Neural cell (in vitro differentiated cells): ENCODE data around the gene RXFP2. TPM values are rescaled to one million over a fixed set of nuclear protein-coding genes. Genes with fewer than 3 reads are reported as not detected.

Experiments
- H2AFZ ChIP-seq: fragments of 200-600, 300-800 bp; sonication (generic), shearing (Covaris generic); 2 replicates; pipeline ENCODE4 v1.6.0; 2014; ENCODE audit warnings: low read depth, mild to moderate bottlenecking, antibody characterized with exemption, low read length, moderate library complexity
- H3F3A ChIP-seq: fragments of 200-600 bp; shearing (Covaris generic); 2 replicates; pipeline ENCODE4 v1.6.1; 2016; ENCODE audit warnings: mild to moderate bottlenecking, moderate library complexity, mixed read lengths, antibody characterized with exemption, low read length; ENCODE audit not compliant: insufficient read depth, poor library complexity, severe bottlenecking
- H3K27ac ChIP-seq: fragments of 200-600, 300-800 bp; sonication (generic), shearing (Covaris generic); 2 replicates; pipeline ENCODE4 v1.5.1; 2014; ENCODE audit warnings: mild to moderate bottlenecking, low read length, moderate library complexity
- H3K27me3 ChIP-seq: fragments of 300-800, 200-600 bp; sonication (generic), shearing (Covaris generic); 2 replicates; pipeline ENCODE4 v1.6.0; 2014; ENCODE audit warnings: mild to moderate bottlenecking, low read depth, low read length, moderate library complexity; ENCODE audit not compliant: insufficient read depth
- H3K36me3 ChIP-seq: fragments of 300-800, 200-600 bp; sonication (generic), shearing (Covaris generic); 2 replicates; pipeline ENCODE4 v1.5.1; 2014; ENCODE audit warnings: mild to moderate bottlenecking, antibody characterized with exemption, low read length, moderate library complexity; ENCODE audit not compliant: insufficient read depth
- H3K4me2 ChIP-seq: fragments of 300-800, 200-600 bp; sonication (generic), shearing (Covaris generic); 2 replicates; pipeline ENCODE4 v1.6.0; 2014; ENCODE audit warnings: mild to moderate bottlenecking, low read length
- H3K4me3 ChIP-seq: fragments of 300-800, 200-600 bp; sonication (generic), shearing (Covaris generic); 2 replicates; pipeline ENCODE4 v1.5.1; 2014; ENCODE audit warnings: mild to moderate bottlenecking, low read length, moderate library complexity
- H3K79me2 ChIP-seq: fragments of 200-600 bp; shearing (Covaris generic); replicated peaks from 2 replicates; pipeline ENCODE4 v1.6.0; 2014; ENCODE audit warnings: mild to moderate bottlenecking, low read length, moderate library complexity; ENCODE audit not compliant: insufficient read depth
- H3K9ac ChIP-seq: fragments of 300-800, 200-600 bp; sonication (generic), shearing (Covaris generic); 2 replicates; pipeline ENCODE4 v1.6.1; 2016; ENCODE audit warnings: mild to moderate bottlenecking, low read length, mixed read lengths
- H3K9me2 ChIP-seq: fragments of 200-600 bp; shearing (Covaris generic); 2 replicates; pipeline ENCODE4 v1.6.1; 2016; ENCODE audit warnings: mild to moderate bottlenecking, low read length, mixed read lengths; ENCODE audit not compliant: insufficient read depth
- H3K9me3 ChIP-seq: fragments of 200-600, 300-800 bp; sonication (generic), shearing (Covaris generic); 2 replicates; pipeline ENCODE4 v1.6.1; 2016; ENCODE audit warnings: mild to moderate bottlenecking, mixed run types, low read length, moderate library complexity, mixed read lengths
- H4K20me1 ChIP-seq: fragments of 200-600 bp; shearing (Covaris generic); 2 replicates; pipeline ENCODE4 v1.6.1; 2016; ENCODE audit warnings: mild to moderate bottlenecking, mixed run types; ENCODE audit not compliant: insufficient read depth
- EP300 ChIP-seq: fragments of 450-650 bp; conservative IDR thresholded peaks from 2 replicates; pipeline ENCODE4 v1.6.1; 2014; ENCODE audit warnings: antibody characterized with exemption, mild to moderate bottlenecking, moderate library complexity; ENCODE audit not compliant: poor library complexity, severe bottlenecking
- EZH2 ChIP-seq: fragments of 200-600, 300-800 bp; shearing (Covaris generic), sonication (generic); IDR thresholded peaks from 2 replicates; pipeline ENCODE4 v1.6.1; 2014; ENCODE audit warnings: antibody characterized with exemption, low read length, borderline replicate concordance, mild to moderate bottlenecking; ENCODE audit not compliant: insufficient read depth, poor library complexity, severe bottlenecking
- MXI1 ChIP-seq: fragments of 450-650 bp; conservative IDR thresholded peaks from 2 replicates; pipeline ENCODE4 v1.6.1; 2014; ENCODE audit warnings: antibody characterized with exemption, mild to moderate bottlenecking; ENCODE audit not compliant: poor library complexity, severe bottlenecking
- POLR2AphosphoS5 ChIP-seq: IDR thresholded peaks from 2 replicates; pipeline ENCODE4 v1.6.1; 2012
- RAD21 ChIP-seq: fragments of 450-650 bp; conservative IDR thresholded peaks from 2 replicates; pipeline ENCODE4 v1.6.1; 2014; ENCODE audit warnings: antibody characterized with exemption, mild to moderate bottlenecking, moderate library complexity
- SMC3 ChIP-seq: fragments of 450-650 bp; conservative IDR thresholded peaks from 2 replicates; pipeline ENCODE4 v1.6.1; 2014; ENCODE audit warnings: antibody characterized with exemption, mild to moderate bottlenecking, moderate library complexity; ENCODE audit not compliant: poor library complexity
- TAF1 ChIP-seq: IDR thresholded peaks from 2 replicates; pipeline ENCODE4 v1.6.1; 2012; ENCODE audit warnings: low read depth
- polyA plus RNA-seq: library from polyadenylated mRNA; depleted of rRNA; stranded (reverse); fragments of >200 nt; gene quantifications from 2 replicates; pipeline ENCODE4 v1.2.3, GENCODE V29; 2014
- TF ChIP-seq, protein P1 (sequence below): fragments of 450-650 bp; IDR thresholded peaks from 2 replicates; pipeline ENCODE4 v1.5.1; 2014; ENCODE audit warnings: antibody characterized with exemption, mild to moderate bottlenecking, moderate library complexity; ENCODE audit not compliant: poor library complexity, severe bottlenecking
- TF ChIP-seq, protein P2 (sequence below): IDR thresholded peaks from 2 replicates; pipeline ENCODE4 v1.6.1; 2012; ENCODE audit warnings: borderline replicate concordance

Gene RXFP2
- polyA plus RNA-seq, 1 donor from 2014 or later = not detected

DNA sequence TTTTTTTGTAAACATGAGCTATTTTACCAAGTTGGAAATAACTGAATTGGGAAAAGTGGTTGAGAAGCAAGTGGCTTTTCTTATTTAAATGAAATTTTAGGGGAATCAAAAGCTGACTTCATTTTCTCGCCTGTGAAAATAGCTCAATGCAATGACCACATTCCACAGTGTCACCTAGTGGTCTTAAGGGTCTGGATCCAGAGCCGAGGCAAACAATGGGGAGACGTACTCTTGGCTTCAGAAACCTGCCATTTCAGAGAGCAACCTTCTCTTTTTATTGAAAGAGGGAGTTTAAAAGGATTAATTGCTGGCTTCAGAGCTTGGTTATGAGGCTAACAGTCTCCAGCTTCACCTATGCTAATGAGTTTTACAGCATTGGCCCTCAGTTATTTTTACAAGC is 39.7 kb upstream of the RXFP2 start:
- H3K9me3 ChIP-seq = peaks cover 7% of the 10 kb centered on the region
- H3K27me3 ChIP-seq = no peaks in the 10 kb centered on the region
- no peaks in the 10 kb centered on the region for H4K20me1 ChIP-seq
- H3K79me2 ChIP-seq = no peaks in the 10 kb centered on the region
- no peaks in the 10 kb centered on the region for H3K36me3 ChIP-seq
- no peaks in the 10 kb centered on the region for H3K9me2 ChIP-seq
- peak overlapping the region; percentile 7 for H2AFZ ChIP-seq
- H3K4me3 ChIP-seq = no peak overlapping the region
- H3K4me2 ChIP-seq = no peak overlapping the region
- H3F3A ChIP-seq = no peaks in the 10 kb centered on the region
- no peak overlapping the region for H3K9ac ChIP-seq
- no peak for TF ChIP-seq EP300
- TF ChIP-seq SMC3 = peak; percentile 61
- TF ChIP-seq EZH2 = no peak
- TF ChIP-seq RAD21 = peak; percentile 69
- no peak for TF ChIP-seq MXI1
- TF ChIP-seq, protein P1, sequence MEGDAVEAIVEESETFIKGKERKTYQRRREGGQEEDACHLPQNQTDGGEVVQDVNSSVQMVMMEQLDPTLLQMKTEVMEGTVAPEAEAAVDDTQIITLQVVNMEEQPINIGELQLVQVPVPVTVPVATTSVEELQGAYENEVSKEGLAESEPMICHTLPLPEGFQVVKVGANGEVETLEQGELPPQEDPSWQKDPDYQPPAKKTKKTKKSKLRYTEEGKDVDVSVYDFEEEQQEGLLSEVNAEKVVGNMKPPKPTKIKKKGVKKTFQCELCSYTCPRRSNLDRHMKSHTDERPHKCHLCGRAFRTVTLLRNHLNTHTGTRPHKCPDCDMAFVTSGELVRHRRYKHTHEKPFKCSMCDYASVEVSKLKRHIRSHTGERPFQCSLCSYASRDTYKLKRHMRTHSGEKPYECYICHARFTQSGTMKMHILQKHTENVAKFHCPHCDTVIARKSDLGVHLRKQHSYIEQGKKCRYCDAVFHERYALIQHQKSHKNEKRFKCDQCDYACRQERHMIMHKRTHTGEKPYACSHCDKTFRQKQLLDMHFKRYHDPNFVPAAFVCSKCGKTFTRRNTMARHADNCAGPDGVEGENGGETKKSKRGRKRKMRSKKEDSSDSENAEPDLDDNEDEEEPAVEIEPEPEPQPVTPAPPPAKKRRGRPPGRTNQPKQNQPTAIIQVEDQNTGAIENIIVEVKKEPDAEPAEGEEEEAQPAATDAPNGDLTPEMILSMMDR = peak; percentile 60
- no peak overlapping the region for H3K27ac ChIP-seq

DNA sequence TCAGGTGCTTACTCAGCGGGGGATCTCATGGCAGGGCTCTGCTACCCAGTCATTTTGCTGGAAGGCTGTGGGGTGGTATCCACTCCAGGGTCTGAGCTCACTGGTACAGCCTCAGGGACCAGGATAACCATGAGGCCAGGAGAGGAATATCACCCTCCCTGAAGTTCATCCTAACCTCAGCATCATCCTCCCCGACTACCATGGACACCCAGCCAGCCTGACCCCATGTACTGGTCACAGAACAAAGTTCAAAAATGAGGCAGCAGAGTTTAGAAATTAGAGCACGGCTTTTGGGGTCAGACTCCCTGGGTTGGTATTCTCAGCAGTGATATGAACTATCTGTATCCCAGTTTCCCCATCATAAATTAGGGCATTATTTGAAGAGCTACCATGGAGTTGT is 35.5 kb upstream of the RXFP2 start:
- H3F3A ChIP-seq = no peaks in the 10 kb centered on the region
- no peaks in the 10 kb centered on the region for H4K20me1 ChIP-seq
- no peak overlapping the region for H3K27ac ChIP-seq
- H3K36me3 ChIP-seq = no peaks in the 10 kb centered on the region
- H3K4me3 ChIP-seq = no peak overlapping the region
- no peak overlapping the region for H3K9ac ChIP-seq
- H3K79me2 ChIP-seq = no peaks in the 10 kb centered on the region
- no peaks in the 10 kb centered on the region for H3K9me3 ChIP-seq
- H3K4me2 ChIP-seq = no peak overlapping the region
- no peaks in the 10 kb centered on the region for H3K9me2 ChIP-seq
- H3K27me3 ChIP-seq = no peaks in the 10 kb centered on the region
- TF ChIP-seq SMC3 = no peak
- TF ChIP-seq EP300 = no peak
- no peak for TF ChIP-seq TAF1
- H2AFZ ChIP-seq = no peak overlapping the region

DNA sequence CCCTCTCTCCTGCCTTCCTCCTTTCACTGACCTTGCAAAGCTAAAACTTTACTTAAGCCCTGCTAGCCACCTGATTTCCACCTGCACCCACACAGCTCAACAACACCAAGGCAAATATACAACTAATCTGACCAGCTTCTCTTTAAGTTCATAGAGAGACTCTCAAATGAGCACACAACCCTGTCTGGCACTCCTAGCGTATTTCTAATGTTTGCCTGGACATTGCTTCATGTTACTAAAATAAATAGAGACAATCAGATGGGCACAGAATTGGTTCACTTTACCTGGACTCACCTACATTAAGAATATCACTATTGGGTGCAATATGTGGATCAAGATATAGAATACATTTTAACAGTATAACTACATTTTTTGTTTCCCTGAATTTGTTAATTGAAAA is 33.2 kb upstream of the RXFP2 start:
- no peaks in the 10 kb centered on the region for H3K9me2 ChIP-seq
- H3K36me3 ChIP-seq = no peaks in the 10 kb centered on the region
- no peak overlapping the region for H3K4me3 ChIP-seq
- H2AFZ ChIP-seq = no peak overlapping the region
- TF ChIP-seq MXI1 (no peak), POLR2AphosphoS5 (no peak)
- H4K20me1 ChIP-seq = no peaks in the 10 kb centered on the region
- no peaks in the 10 kb centered on the region for H3K9me3 ChIP-seq
- no peaks in the 10 kb centered on the region for H3F3A ChIP-seq
- H3K9ac ChIP-seq = no peak overlapping the region
- no peaks in the 10 kb centered on the region for H3K79me2 ChIP-seq
- H3K27me3 ChIP-seq = no peaks in the 10 kb centered on the region
- H3K4me2 ChIP-seq = no peak overlapping the region
- H3K27ac ChIP-seq = no peak overlapping the region

DNA sequence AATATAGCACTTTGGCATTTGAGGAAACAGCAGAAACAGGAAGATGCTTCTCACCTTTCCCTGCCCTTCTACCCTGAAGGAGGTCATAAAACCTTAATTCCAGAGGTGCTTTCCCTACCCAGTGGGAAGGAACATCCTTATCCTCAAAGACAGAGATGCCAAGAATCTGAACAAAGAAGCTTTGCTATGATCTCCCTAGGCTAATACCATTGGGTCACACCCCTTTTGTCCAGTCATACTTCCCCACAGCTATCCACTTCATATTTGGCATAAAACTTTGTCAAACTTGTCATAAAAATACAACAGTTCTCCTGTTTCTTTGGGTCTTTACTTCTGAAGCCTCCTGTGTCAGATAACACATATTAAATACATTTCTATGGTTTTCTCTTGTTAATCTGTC is 21.7 kb upstream of the RXFP2 start:
- no peak overlapping the region for H3K9ac ChIP-seq
- TF ChIP-seq, protein P2, sequence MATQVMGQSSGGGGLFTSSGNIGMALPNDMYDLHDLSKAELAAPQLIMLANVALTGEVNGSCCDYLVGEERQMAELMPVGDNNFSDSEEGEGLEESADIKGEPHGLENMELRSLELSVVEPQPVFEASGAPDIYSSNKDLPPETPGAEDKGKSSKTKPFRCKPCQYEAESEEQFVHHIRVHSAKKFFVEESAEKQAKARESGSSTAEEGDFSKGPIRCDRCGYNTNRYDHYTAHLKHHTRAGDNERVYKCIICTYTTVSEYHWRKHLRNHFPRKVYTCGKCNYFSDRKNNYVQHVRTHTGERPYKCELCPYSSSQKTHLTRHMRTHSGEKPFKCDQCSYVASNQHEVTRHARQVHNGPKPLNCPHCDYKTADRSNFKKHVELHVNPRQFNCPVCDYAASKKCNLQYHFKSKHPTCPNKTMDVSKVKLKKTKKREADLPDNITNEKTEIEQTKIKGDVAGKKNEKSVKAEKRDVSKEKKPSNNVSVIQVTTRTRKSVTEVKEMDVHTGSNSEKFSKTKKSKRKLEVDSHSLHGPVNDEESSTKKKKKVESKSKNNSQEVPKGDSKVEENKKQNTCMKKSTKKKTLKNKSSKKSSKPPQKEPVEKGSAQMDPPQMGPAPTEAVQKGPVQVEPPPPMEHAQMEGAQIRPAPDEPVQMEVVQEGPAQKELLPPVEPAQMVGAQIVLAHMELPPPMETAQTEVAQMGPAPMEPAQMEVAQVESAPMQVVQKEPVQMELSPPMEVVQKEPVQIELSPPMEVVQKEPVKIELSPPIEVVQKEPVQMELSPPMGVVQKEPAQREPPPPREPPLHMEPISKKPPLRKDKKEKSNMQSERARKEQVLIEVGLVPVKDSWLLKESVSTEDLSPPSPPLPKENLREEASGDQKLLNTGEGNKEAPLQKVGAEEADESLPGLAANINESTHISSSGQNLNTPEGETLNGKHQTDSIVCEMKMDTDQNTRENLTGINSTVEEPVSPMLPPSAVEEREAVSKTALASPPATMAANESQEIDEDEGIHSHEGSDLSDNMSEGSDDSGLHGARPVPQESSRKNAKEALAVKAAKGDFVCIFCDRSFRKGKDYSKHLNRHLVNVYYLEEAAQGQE = no peak
- TF ChIP-seq RAD21 (no peak), POLR2AphosphoS5 (no peak), EP300 (no peak), TAF1 (no peak), MXI1 (no peak), EZH2 (no peak)
- TF ChIP-seq, protein P1 = no peak
- no peaks in the 10 kb centered on the region for H3K79me2 ChIP-seq
- H4K20me1 ChIP-seq = no peaks in the 10 kb centered on the region
- H3K9me3 ChIP-seq = no peaks in the 10 kb centered on the region
- no peaks in the 10 kb centered on the region for H3K27me3 ChIP-seq
- H3K9me2 ChIP-seq = no peaks in the 10 kb centered on the region
- H3K36me3 ChIP-seq = no peaks in the 10 kb centered on the region
- H3K4me3 ChIP-seq = no peak overlapping the region
- no peak overlapping the region for H2AFZ ChIP-seq
- no peak overlapping the region for H3K27ac ChIP-seq
- H3F3A ChIP-seq = no peaks in the 10 kb centered on the region
- H3K4me2 ChIP-seq = no peak overlapping the region
